Stimulated activated CD4-positive, alpha-beta T cell treated with anti-CD3 and anti-CD28 coated beads, Interleukin-1b, Interleukin-23, amount 100 ng/mL, for 24 hours (primary cell): ENCODE measurements around the gene NPBWR2.
"Not testable (repeated sequence)": the region's sequence is repeated elsewhere in the genome, so short reads cannot be mapped to it uniquely, and the experiment has no call there.

Experiments used
- DNase-seq, 4 experiments: peaks; one replicate each; pipeline ENCODE4 v3.0.0-alpha.2; 2020; ENCODE audit warnings: low read depth in 4 of 4, low spot score in 1 of 4

Gene NPBWR2

DNA sequence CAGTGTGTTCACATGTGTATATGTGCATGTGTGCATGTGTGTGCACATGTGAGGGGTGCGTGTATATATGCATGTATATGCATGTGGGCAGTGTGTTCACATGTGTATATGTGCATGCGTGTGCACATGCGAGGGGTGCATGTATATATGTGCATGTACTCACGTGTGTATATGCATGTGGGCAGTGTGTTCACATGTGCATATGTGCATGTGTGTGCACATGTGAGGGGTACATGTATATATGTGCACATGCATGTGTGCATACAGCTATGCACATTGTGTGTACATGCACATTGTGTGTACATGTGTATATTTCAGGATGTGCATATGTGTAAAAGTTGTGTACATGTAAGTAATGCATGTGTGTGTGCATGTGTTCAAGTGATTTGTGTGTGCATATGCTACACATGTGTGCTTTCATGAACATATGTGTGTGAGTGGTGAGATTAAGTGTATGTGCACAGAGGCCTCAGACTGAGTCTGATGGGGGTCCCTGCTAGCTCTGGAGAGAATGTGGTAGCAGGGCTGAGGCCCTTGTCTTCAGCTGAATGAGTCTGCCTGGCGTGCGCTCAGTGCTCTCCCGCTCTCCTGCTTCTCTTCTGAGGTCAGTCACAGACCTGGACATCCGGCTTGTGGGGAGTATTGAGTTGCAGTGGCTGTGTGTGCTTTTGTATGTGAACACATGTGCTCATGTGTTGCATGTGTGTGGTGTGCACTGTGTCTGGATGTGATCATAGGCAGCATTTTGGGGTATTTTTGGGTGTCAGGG lies 37.0 kb upstream of the NPBWR2 start:
- DNase-seq: no peak

- DNase-seq: no peak
These were observed 35.8 kb upstream of the NPBWR2 start for GRCh38 chr20:64143018-64143801.

GRCh38 chr20:64142590-64142989 lies 35.2 kb upstream of the NPBWR2 start:
- no peak for DNase-seq

DNA sequence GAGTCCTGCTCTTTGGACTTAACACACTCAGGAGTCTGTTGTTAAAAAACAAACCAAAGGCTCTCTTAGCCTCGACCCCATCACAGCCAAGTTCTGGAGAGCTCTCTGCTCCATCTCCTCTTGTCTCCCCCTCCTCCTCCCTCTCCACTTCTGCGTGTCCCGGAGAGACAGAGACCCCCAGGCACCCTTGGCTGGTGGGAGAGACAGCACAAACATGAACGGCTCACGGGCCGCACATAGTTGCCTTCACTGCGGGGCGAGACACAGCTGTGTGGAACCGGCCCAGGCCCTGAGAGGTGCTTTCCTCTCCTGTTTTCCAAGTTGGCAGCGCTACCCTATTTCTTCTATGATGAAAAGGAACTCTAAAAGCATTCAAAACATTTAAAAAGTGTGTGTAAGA lies 33.6 kb upstream of the NPBWR2 start:
- DNase-seq: no peak

- no peak for DNase-seq
These were observed 32.9 kb upstream of the NPBWR2 start for GRCh38 chr20:64140061-64140931.

DNA sequence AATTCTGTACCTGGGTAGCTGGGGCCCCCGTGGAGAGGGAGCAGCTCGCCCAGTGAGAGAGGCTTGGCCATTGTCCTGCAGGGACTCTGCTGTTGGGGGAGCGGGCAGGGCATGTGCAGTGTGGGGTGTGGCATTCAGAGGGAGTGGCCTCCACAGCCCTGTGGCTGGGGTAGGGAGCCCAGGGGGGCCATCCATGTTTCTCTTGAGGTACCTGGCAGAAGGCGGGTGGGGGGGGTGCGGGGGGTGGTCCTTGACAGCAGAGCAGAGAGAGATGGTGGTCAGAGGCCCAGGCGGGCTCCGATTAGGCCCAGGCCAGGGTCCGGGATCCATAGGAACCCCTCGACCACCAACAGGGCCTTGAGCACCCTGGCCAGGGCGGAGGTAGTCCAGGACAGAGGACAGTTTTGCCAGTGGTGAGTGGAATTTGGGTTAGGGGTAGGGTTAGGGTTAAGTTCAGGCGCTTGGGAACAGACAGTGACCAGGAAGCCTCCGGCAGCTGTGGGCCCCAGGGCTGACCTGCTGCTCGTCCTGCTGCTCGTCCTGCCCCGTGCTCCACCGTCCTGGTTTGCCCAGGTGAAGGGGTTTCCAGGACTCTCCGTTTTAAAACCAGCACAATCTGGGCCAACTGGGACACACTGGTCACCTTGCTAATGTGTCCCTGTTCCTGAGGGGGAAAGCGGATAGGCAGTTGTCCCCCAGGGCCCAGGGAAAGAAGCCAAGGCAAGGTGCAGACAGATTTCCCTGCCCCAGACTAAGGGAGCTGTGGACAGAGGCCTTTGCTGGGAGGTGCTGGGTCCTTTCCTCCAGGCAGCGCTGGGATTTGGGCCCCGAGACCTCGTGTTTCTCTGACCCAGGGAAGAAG lies 32.1 kb upstream of the NPBWR2 start:
- no peak for DNase-seq

- DNase-seq: no peak
These were observed 31.0 kb upstream of the NPBWR2 start for GRCh38 chr20:64138276-64138815.

DNA sequence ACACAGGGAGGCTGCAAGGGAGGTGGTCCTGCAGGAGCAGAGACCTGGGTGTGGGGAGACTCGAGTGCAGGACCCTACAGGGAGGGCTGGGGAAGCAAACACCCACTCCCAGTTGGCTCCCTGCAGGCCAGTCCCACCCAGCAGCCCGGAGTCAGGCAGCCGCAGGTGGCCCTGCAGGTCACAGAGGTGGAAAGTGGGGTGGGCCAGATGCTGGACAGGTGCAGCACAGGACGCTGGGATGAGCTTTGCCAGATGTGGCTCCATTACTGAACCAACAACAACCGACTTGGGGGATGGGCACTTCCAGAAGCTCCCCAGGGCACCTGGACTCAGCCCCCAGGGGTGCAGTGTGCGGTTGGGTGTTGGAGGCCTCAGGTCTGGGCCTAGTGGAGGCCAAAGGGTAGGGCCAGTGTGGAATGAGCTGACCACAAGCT lies 30.2 kb upstream of the NPBWR2 start:
- DNase-seq: no peak

DNA sequence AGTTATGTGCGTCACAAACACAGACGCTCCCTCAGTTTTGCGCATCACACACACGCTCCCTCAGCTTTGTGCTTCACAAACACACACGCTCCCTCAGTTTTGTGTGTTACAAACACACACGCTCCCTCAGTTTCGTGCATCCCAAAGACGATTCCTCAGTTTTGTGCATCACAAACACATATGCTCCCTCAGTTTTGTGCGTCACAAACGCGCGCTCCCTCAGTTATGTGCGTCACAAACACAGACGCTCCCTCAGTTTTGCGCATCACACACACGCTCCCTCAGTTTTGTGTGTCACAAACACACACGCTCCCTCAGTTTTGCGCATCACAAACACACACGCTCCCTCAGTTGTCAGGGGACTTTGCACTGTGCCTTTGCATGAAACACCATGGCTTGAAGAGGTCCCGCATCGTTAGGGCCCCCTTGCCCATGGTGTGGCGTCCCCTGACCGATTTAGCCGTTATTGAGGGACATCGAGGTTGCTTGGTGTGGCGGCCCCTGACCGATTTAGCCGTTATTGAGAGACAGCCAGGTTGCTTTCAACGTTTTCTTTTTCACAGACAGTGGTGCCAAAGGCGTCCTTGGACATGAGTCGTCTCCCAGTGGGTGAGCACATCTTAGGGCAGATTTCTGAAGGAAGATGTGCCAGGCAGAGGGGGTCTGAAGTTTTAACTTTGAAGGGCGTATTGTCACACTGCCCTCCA lies 28.8 kb upstream of the NPBWR2 start:
- DNase-seq: no peak

DNA sequence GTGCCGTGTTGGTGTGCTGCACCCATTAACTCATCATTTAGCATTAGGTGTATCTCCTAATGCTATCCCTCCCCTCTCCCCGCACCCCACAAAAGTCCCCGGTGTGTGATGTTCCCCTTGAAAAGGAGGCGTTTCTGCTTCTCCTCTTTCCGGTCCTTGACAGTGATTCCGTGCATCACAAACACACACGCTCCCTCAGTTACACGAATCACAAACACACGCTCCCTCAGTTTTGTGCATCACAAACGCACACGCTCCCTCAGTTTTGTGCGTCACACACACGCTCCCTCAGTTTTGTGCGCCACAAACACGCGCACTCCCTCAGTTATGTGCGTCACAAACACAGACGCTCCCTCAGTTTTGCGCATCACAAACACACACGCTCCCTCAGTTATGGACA lies 27.4 kb upstream of the NPBWR2 start:
- not testable (repeated sequence) for DNase-seq

- DNase-seq: no peak
These were observed 26.6 kb upstream of the NPBWR2 start for GRCh38 chr20:64133951-64134407.

DNA sequence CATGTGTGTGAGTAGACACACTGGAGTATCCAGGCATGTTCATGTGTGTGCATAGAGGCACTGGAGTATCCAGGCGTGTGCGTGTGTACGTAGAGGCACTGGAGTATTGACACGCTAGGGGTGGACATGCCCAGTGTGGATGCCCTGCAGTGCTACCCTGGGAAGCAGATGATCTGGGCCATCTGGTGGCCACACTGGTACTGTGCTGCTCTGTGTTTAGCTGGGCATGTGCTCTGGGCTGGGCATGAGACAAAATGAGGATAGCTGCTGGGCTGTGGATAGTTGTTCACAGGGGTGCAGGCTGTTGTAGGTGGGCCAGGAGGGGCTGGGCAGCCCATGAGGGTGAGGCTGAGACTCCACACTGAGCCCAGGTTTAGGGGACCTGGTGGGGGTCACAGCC lies 24.0 kb upstream of the NPBWR2 start:
- DNase-seq: no peak

DNA sequence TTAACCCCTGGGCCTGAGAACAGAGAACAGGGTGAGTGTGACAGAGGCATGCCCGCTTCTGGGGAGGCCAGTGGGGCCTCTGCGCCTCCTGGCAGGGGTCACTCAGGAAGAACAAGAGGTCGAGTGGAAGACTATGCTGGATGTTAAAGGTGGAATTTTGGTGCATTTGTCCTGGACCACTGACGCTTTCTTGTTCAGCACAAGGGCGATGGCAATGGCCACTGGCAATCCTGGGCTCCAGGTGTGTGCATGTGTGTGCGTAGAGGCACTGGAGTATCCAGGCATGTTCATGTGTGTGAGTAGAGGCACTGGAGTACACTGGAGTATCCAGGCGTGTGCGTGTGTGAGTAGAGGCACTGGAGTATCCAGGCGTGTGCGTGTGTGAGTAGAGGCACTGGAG lies 23.5 kb upstream of the NPBWR2 start:
- DNase-seq: no peak

GRCh38 chr20:64130271-64130670 lies 22.9 kb upstream of the NPBWR2 start:
- no peak for DNase-seq

DNA sequence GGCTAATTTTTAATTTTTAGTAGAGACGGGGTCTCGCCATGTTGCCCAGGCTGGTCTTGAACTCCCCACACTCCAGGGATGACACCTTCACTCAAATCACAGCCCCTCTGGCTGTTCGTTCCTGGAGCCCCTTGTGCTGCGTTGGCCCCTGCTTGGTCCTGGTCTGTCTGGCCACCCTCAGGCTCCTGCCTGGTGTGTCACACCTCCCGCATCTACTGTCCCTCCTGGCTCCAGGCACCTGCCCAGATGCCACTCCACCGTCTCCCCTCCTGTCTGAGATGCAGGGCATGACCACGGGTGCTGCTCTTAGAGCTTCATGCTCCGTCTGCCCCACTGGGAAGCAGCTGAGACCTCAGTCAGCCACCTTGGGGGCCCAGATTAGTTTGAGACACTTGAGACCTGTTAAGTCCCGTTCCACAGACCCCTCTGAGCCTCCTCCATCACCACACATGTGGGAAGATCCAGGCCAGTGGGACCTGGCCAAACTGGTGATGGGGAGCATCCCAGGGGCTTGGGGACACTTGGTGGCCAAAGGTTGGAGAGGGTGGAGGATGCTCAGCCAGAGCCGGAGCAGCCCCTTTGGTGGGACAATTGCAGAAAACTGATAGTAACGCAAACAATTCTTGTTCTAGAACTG lies 21.9 kb upstream of the NPBWR2 start:
- no peak for DNase-seq

- not testable (repeated sequence) for DNase-seq
These were observed 16.2 kb upstream of the NPBWR2 start for GRCh38 chr20:64123517-64123916.

GRCh38 chr20:64122927-64123326 lies 15.6 kb upstream of the NPBWR2 start:
- DNase-seq: not testable (repeated sequence)

GRCh38 chr20:64121586-64121985 lies 14.2 kb upstream of the NPBWR2 start:
- DNase-seq: no peak

GRCh38 chr20:64119681-64120341 lies 12.4 kb upstream of the NPBWR2 start:
- DNase-seq: no peak
